ENCODE measurements around the gene AKAP8.

The AKAP8 gene

DNA sequence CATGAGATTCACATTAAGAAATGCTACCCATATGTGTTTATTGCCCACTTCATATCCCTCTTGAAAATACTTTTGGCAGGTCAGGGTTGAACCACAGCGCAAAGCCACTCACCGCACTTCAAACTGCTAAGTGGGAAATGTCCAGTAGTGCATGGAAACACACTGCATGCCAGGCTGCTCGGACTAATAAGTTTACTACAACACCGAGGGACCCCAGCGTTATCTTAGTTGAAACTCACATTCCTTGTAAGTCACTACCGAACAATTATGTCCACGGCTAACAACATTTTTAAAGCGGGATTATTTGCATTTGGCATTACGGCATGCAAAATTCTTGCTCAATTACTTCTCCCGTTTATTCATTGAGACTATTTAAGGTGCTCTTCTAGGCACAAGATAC, 51.3 kb downstream of the AKAP8 start:
- TF ChIP-seq CTCF (IDR thresholded peaks at IDR 0.05; ENCODE audit: unreplicated experiment in 3 of 3) = no peak
- H3K27me3 Mint-ChIP-seq (ENCODE audit: low read depth) = no peaks in the 10 kb centered on the region
- peaks cover 72% of the 10 kb centered on the region for H3K4me1 Mint-ChIP-seq
- H3K4me3 Mint-ChIP-seq = peak overlapping the region; percentile 6 to 64 (median 59)
- peaks cover 11% of the 10 kb centered on the region for H3K36me3 Mint-ChIP-seq (ENCODE audit: low read depth)
- H3K27ac Mint-ChIP-seq = peak overlapping the region in 2 of 3 experiments; percentile 56 to 59
- H3K9me3 Mint-ChIP-seq = no peaks in the 10 kb centered on the region

GRCh38 chr19:15324791-15325519, 54.6 kb downstream of the AKAP8 start:
- Mint-ChIP-seq H3K27me3 (ENCODE audit: low read depth) (no peaks in the 10 kb centered on the region), H3K4me1 (peaks cover 84% of the 10 kb centered on the region), H3K36me3 (ENCODE audit: low read depth) (peaks cover 12% of the 10 kb centered on the region), H3K27ac (peak overlapping the region; percentile 51 to 70 (median 58)), H3K4me3 (no peak overlapping the region), H3K9me3 (no peaks in the 10 kb centered on the region)
- TF ChIP-seq CTCF (IDR thresholded peaks at IDR 0.05; ENCODE audit: unreplicated experiment in 3 of 3) = no peak

GRCh38 chr19:15323496-15324235, 55.9 kb downstream of the AKAP8 start:
- H3K27me3 Mint-ChIP-seq (ENCODE audit: low read depth) = no peaks in the 10 kb centered on the region
- H3K27ac Mint-ChIP-seq = peak overlapping the region; percentile 39 to 70 (median 40)
- TF ChIP-seq CTCF (IDR thresholded peaks at IDR 0.05; ENCODE audit: unreplicated experiment in 3 of 3) = no peak
- peaks cover 77% of the 10 kb centered on the region for H3K4me1 Mint-ChIP-seq
- no peaks in the 10 kb centered on the region for H3K9me3 Mint-ChIP-seq
- H3K4me3 Mint-ChIP-seq = no peak overlapping the region
- peaks cover 6% of the 10 kb centered on the region for H3K36me3 Mint-ChIP-seq (ENCODE audit: low read depth)

- TF ChIP-seq CTCF (IDR thresholded peaks at IDR 0.05; ENCODE audit: unreplicated experiment in 3 of 3) = no peak
- Mint-ChIP-seq H3K27me3 (ENCODE audit: low read depth) (no peaks in the 10 kb centered on the region), H3K27ac (peak overlapping the region; percentile 9 to 49 (median 17)), H3K4me3 (no peak overlapping the region), H3K36me3 (ENCODE audit: low read depth) (peaks cover 11% of the 10 kb centered on the region), H3K4me1 (peaks cover 79% of the 10 kb centered on the region), H3K9me3 (no peaks in the 10 kb centered on the region)
Observed at GRCh38 chr19:15321739-15322138, 57.8 kb downstream of the AKAP8 start.

DNA sequence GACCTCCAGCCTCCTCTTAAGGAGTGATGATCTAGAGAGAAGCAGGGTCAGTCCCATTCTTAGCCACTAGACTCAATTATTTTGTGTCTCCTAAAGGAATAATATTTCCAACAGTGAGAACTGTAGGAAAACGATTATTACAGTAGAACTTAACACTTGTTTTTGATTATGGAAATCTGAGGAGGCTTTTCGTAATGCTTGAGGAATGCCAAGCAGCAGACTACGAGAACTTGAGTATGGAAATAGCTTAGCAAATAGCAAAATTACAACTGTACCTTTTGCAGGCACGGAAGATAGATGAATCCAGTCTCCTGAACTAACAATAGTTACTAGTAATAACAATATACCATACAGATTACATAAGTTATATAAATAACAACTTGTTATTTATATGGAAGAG, 59.5 kb downstream of the AKAP8 start:
- peaks cover 75% of the 10 kb centered on the region for H3K4me1 Mint-ChIP-seq
- H3K27me3 Mint-ChIP-seq (ENCODE audit: low read depth) = no peaks in the 10 kb centered on the region
- H3K36me3 Mint-ChIP-seq (ENCODE audit: low read depth) = peaks cover 15% of the 10 kb centered on the region
- H3K4me3 Mint-ChIP-seq = peak overlapping the region in 1 of 3 experiments; percentile 33
- H3K27ac Mint-ChIP-seq = peak overlapping the region; percentile 64 to 73 (median 67)
- TF ChIP-seq CTCF (IDR thresholded peaks at IDR 0.05; ENCODE audit: unreplicated experiment in 3 of 3) = no peak
- H3K9me3 Mint-ChIP-seq = no peaks in the 10 kb centered on the region
